GM23338 (cell line): ENCODE results near the gene STX17.

Experiments
- CTCF ChIP-seq, 2 experiments: fragments of 200-600 bp in 1 of 2; sonication (generic) in 1 of 2; conservative IDR thresholded peaks; 2 replicates each; pipeline versions ENCODE4 v1.5.1 to v1.6.1; 2016 to 2017; ENCODE audit warnings: antibody characterized with exemption in 2 of 2, low read depth in 2 of 2, mild to moderate bottlenecking in 2 of 2, moderate library complexity in 1 of 2
- ETS1 ChIP-seq: IDR thresholded peaks from 2 replicates; pipeline ENCODE4 v1.6.1; 2016; ENCODE audit warnings: antibody characterized with exemption
- EZH2 ChIP-seq: fragments of 200-600 bp; sonication (generic); IDR thresholded peaks from one replicate; pipeline ENCODE4 v1.8.0; 2017; ENCODE audit warnings: antibody characterized with exemption, mild to moderate bottlenecking, low read depth; ENCODE audit not compliant: unreplicated experiment
- EZH2phosphoT487 ChIP-seq: fragments of 200-600 bp; sonication (generic); IDR thresholded peaks from one replicate; pipeline ENCODE4 v1.8.1; 2018; ENCODE audit warnings: antibody characterized with exemption; ENCODE audit not compliant: unreplicated experiment
- POLR2AphosphoS5 ChIP-seq: IDR thresholded peaks from 2 replicates; pipeline ENCODE4 v1.6.1; 2016; ENCODE audit warnings: antibody characterized with exemption, low read depth
- REST ChIP-seq: IDR thresholded peaks from one replicate; pipeline ENCODE4 v1.6.1; 2018; ENCODE audit warnings: antibody characterized with exemption; ENCODE audit not compliant: unreplicated experiment
- STAT1 ChIP-seq: IDR thresholded peaks from one replicate; pipeline ENCODE4 v1.6.1; 2016; ENCODE audit warnings: antibody characterized with exemption; ENCODE audit not compliant: unreplicated experiment

GRCh38 chr9:99971410-99971809 lies 65.0 kb downstream of the STX17 start:
- no peak for TF ChIP-seq POLR2AphosphoS5
- TF ChIP-seq EZH2phosphoT487: no peak
- TF ChIP-seq CTCF (conservative IDR thresholded peaks at IDR 0.05; ENCODE audit: low read depth in 2 of 2): no peak
- TF ChIP-seq STAT1: no peak
- TF ChIP-seq EZH2: no peak
- no peak for TF ChIP-seq REST
- no peak for TF ChIP-seq ETS1
